ENCODE results near the gene SPOPL.

SPOPL gene

DNA sequence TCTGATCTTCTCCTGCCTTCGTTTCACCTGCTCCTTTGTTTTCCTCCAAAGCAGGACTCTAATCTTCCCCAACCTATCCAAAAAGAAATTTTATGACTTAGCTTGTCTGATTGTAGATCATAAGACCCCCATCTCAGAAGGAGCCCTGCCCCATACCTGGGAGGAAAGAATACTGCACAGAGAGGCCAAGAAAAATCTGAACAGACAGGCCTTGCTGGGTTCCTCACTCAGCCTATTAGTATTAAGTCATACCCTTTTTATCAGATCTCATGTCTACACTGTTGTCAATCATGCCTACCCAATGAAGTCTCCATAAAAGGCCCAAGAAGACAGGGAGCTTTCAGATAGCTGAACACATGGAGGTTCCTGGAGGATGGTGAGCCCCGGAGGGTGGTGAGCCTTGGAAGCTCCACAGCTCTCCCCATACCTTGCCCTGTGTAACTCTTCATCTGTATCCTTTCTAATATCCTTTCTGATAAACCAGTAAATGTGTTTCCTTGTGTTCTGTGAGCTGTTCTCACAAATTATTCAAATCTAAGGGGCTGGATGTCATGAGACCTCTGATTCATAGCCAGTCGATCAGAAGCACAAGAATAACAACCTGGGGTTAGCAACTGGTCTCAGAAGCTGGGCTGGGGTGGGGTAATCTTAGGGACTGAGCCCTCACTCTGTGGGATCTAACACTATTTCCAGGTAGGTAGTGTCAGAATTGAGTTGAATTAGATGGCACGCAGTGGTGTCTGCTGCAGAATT lies 108.8 kb downstream of the SPOPL start:
- no peak for DNase-seq

DNA sequence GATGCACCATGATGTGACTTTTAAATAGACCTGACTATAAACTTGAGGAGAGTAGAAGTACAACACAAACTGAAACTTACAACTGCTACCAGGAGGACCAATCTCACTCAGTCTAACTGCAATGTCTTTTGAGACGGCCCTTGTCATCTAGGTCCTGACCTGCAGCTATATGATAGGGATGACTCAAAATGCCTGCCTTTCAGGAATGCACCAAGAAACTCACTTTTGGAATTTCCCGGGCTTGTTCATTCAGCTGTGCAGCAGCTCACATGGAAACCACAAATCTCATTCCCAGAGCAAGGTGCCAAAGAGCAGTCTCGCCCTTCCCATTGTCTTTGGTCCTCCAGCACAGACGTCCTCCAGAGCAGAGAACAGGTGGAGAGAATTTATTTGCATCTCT lies 113.7 kb downstream of the SPOPL start:
- no peak for DNase-seq

DNA sequence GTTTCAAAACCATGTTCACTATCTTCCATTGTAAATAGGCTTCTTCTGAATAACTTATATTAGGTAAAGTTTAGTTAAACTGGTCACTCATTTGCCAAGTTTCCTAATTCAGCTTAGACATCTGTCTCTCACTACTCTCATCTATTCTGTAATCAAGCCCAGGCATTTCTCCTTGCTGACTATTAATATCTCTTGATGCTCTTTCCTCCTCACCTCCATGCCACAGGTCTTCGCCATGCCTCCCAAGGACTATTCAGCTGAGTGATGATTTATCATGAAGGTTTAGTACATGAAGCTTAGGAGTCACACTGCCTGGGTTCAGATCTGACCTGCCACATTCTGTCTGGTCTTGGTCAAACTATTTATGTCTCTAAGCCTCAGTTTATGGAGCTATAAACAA lies 115.5 kb downstream of the SPOPL start:
- DNase-seq: no peak

DNA sequence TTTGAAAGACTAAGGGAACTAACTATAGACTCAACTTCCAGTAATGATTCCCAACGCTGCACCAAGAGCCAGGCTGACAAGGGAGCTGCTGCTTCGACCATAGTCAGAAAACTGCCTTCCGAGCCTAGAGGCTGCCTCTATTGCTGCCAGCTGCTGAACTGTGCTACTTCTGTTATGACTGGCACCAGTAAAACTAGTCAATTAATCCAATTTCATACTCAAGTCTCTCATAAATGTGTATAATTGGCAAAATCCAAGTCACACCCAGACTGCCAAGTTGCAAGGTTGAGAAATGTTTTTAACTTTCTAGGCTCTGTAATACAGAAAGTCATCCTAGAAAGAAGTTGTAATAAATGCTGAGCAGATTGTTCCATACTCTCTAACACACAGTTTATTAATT lies 117.4 kb downstream of the SPOPL start:
- DNase-seq: no peak

DNA sequence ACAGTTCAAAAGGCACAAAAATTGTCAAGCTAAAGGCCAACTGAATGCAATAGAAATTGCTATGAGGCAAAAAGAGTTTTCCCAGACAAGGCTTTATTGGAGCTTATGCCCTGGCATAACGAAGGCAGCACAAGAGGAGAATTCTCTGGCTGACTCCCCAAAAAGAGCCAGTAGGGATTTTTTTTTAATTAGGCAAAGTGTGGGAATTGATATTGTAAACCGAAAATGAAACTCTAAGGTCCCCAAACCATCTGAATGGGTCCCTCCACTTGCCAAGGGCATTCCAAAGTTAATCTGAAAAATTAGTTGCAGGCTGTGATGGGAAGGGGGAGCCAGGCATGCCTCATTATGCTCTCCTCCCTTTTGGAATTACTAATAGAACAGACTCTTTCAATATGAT lies 118.9 kb downstream of the SPOPL start:
- DNase-seq: no peak

DNA sequence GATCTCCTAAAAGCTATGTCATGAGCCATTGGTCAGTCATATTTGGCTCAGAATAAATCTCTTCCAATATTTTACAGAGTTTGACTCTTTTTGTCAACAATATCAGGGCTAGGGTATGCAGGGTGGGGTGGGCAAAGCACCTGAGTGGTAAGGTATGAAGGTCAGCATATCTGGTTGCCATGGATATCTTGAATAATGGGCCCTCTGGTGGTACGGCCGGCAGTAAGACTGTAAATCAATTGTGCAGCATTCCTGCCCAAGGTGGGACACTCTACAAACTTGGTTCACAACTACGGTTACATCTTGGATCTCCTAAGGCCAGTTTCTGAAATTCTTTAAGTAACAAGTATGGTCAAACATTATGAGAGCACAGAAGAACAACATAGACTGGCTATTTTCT lies 119.6 kb downstream of the SPOPL start:
- DNase-seq: no peak

DNA sequence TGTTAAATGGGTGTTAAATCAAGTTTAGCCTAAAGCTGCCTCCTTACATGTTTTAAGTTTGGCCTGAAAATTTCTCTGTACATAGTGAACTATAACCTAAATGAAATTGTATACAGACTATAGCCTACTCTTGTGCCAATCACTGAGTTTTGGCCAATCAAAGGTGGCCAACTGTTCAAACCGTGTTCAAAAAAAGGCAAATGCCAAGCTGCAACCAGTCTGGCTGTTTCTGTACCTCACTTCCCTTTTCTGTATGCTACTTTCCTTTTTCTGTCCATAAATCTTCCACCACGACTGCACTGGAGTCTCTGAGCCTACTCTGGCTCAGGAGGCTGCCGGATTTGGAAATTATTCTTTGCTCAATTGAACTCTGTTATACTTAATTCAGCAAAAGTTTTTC lies 121.0 kb downstream of the SPOPL start:
- DNase-seq: no peak

Measured in NCI-H345 (cell line).